AML-193 (cell line): Measurements from ENCODE around the gene TMEM106B.
A peak's percentile ranks its signal among the peaks of the same experiment; 100 is the strongest.

Experiments used
- DNase-seq, 2 experiments: peaks; one replicate each; lab custom pipeline; 2025; lab: John Stamatoyannopoulos, UW

TMEM106B gene

DNA sequence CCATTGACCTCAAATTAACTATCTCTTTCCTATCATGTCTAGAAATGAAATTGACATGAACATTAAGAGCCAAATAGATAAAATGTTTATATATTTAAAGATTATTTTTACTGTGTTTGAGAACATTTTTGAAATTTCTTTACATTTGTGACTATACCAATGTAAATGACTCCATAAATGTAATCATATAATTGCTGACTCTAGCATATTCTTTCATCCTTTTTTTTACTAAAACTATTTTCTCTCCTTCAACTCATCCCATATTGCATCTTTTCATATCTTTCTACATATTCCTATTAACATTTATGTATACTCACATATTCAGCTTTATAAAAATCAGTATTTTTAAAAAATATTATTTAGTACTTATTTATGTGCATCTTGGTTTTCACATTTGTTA, 16.9 kb downstream of the TMEM106B start:
- no peak for DNase-seq

DNA sequence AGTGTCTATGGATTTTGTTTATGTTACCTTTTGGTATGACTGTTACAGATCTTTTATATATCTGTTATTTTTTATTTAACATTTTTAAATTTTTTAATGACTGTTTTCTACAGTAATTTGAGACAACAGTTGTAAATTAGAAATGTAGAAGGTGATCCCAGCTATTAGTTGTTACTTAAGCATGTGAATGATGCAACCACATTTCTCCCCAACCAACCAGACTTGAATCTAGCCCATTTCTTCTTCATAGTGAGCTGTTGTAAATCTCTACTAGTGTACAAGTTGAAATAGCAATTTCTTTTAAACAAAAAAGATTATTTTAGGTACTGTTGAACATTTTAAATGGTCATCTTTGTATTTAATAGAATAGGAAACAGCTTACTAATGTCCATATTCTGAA, 18.0 kb downstream of the TMEM106B start:
- no peak for DNase-seq

DNA sequence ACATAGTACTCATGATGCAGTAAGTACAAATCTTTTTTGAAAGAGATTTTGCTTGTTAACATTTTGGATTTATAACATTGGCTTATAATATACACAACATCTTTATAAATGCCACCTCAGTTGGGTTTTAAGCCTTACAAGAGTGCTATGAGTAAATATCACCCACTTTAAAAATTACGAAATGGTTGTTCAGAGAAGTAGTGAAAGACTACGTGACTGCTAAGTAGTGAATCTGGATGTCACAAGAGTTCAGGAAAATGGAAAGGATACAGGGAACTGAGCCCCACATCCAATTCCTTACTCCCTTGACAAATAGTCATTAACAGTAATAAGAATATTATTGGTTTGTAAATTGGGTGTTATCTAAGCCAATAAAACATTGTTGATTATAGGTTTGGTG, 20.0 kb downstream of the TMEM106B start:
- no peak for DNase-seq

- DNase-seq, result no peak
Observed at GRCh38 chr7:12233175-12233574, 22.1 kb downstream of the TMEM106B start.

DNA sequence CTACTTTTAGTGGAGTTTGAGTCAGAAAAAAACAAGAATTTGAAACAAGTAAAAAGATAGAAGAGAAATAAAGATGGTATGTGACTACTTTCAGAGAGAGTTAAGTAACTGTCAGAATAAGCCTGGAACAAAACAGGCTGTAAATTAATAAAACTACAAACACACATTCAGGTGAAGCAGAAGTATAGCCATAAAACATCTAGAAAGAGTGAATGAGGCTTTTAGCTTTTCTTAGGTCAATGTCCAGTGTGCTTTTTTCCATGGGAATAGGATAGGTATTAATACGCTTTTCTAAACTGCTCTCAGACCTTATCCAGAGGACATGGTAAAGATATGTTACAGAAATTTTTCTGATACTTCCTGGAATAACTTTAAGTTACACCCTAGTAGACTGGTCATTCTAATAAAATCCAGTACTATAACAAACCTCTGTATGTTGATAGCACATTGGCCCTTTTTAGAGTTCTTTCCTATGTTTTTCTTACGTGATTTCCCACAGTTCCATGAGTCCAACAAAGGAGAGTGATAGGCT, 23.3 kb downstream of the TMEM106B start:
- no peak for DNase-seq

DNA sequence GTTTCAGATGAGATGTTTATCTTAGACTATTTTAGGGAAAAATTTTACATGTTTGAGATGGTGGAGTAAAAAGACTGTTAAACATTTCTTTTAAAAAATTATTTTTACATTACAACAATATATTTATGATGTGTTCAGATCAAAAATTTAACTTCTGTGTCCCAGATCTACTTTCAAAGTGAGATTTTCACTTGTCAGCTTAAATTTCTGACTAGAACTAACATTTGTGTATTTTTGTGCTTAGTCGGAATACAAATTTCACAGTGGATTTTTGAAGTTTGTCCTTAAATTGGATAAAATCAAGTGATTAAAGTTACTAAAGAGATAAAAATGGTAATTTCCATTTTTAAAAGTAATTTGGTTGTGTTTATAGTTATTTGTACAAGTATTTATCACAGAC, 24.9 kb downstream of the TMEM106B start:
- no peak for DNase-seq

DNA sequence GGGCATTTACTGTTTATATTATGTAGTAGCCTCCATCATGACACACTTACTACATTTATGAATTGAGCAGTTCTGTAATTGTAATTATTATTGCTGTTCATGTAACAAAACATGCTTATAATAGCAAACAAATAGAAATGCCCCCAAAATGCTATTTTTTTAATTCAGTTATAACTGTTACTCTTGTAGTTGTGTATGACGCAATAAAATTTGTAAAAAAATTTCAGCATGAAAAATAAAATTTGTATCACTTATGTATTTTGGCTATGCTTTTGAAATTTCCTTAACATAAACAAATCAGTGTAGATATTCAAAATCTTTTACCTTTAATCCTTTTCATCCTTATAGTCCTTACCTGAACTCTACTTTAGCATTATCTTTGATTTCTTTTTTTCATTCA, 25.9 kb downstream of the TMEM106B start:
- DNase-seq, result no peak

- peak; percentile 8 to 39 for DNase-seq
Observed at GRCh38 chr7:12239806-12240205, 28.7 kb downstream of the TMEM106B start.

- DNase-seq, result peak in 1 of 2 experiments; percentile 17
Observed at GRCh38 chr7:12244129-12244528, 33.0 kb downstream of the TMEM106B start.

DNA sequence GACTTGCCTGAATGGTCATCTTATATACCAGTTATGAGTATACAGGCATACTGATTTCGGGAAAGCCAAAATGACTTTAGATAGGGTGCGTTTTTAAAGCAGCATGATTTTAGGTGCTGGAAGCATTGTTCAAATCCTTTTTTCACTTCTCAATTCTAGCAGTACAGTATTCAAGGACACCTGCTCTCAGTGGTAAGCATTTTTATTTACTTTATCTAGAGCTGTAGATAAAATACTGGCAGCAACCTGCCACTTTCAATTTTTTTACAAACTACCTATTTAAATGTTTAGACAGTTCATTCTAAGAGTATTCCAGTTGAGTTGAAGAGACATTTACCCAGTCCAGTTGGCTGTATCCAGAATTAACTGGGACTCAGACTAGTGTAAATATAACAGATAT, 33.6 kb downstream of the TMEM106B start:
- no peak for DNase-seq

DNA sequence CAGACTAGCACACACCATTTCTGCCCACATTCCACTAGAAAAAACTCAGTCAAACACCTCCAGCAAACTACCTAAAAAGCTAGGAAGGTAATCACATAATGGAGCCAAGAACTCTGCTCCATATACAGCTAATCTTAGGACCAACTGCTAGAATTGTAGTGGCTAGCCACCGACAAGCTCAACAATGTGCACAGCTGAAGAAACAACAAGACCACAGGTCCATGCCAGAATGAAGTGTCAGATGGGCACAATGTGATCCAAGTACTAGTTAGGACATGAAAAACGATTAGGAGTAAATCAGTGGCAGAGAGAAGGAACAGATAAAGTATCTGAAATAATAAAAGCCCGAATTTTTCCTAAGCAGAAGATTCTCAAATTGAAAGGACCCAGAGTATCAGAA, 38.6 kb downstream of the TMEM106B start:
- DNase-seq, result no peak

- DNase-seq, result no peak
Observed at GRCh38 chr7:12250232-12250631, 39.1 kb downstream of the TMEM106B start.

- no peak for DNase-seq
Observed at GRCh38 chr7:12256090-12256489, 45.0 kb downstream of the TMEM106B start.

- DNase-seq, result no peak
Observed at GRCh38 chr7:12257582-12257981, 46.5 kb downstream of the TMEM106B start.

- DNase-seq, result no peak
Observed at GRCh38 chr7:12258074-12258473, 47.0 kb downstream of the TMEM106B start.

- no peak for DNase-seq
Observed at GRCh38 chr7:12267542-12267941, 56.4 kb downstream of the TMEM106B start.

DNA sequence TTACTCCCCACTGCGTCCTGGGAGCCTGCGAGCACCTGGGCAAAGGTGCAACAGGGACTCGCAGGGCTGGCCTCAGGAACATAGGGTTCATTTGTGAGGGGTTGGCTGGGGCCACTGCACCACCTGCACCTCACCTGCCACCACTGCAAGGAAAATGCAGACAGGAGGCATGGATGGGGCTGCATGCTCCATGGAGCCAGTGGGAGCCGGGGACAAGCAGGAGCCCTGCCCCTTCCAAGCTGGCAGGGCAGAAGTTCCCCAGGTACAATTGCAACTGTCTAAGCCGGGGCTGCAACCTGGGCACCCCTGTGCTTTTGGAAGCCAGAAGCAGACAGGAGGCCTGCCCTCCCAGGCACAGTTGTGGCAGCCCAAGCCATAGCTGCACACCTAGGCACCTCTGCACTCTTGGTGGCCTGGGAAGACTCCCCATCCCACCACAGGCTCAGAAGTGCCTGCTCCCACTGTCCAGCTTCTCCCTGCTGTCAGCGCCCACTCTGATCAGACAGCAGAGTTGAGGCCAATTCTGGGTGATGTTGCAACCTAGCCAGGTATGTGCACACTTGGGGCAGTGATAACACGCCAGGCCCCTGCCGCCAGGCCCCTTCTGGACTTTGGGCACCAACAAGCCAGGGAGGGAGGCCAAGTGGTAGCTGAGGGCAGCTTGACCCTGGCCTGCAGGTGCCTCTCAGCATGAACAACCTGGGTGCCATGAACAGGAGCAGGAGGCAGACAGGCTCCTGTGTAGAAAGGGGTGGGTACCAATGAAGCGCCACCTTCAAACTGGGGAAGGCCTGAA, 58.2 kb downstream of the TMEM106B start:
- DNase-seq, result no peak

DNA sequence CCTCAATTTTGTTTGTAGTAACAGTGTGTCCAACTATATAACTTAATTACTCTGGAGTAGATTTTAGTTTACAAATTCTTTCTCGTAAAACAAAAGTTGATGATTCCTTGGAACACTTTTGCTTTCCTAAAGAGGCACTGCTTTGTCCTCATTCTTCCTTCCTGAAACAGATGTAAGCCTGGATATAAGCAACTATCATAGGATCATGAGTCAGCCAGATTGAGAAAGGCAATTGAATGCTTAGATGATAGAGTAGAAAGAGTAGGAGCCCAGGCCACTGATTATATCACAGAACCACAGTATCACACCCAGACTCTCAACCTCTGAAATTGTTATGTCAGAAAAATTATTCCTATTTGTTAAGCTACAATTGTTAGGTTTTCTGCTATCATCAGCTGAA, 69.9 kb downstream of the TMEM106B start:
- no peak for DNase-seq

DNA sequence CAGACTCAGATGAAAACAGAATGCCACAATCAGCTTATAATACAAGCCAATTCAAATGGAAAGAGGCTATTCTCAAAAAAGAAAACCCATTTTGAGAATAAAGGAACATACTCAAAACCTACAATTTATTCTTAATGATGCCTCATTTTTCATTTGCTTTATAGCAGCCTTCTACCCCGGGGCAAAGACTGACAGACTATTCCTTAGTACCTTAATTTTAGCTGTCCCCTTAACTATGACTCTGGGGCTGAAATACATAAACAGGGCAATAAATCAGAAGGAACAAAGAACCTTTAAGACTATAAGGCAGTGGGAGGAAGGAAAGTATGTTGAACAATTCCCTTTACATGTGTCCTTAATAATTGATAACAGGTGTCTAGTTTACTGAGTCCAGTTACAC, 76.8 kb downstream of the TMEM106B start:
- DNase-seq, result no peak

DNA sequence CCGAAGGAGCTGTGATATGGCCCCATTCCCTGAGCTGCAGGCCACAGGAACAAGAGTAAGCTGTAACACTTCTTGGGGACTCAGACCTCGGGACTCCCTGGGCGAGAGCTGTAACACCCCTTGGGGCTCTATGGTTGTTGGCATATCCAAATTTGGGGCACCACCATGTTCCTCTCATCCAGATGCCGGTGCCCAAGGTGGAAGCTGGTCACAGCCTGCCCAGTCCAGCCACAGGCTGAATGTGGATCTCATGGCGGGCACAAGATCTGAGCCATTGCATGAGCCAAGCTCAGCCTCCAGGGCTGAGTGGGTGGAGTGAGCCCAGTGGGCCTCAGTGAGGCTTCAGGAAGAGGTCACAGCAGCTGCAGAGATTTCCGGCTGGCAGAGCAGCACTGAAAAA, 78.9 kb downstream of the TMEM106B start:
- no peak for DNase-seq

DNA sequence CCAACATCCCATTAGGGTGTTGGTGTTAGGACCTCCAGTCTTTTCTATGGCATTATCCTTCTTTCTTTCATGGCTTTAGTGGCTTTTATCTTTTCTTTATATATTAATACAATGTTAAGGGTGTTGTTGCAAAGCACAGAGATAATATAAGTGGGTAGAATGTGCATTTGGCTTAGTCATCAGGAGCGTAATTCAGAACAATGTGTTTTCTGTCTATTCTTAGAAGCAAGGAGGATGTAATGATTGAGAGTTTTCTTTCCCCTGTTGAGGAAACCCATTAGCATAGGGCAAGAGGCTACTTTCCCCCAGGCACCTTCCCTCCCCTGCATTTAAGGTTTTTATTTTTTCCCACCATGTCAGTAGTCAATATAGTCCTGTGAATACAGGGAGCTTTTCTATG, 79.7 kb downstream of the TMEM106B start:
- DNase-seq, result no peak

GRCh38 chr7:12291870-12292269, 80.8 kb downstream of the TMEM106B start:
- DNase-seq, result peak in 1 of 2 experiments; percentile 5
